HepG2 (cell line): ENCODE data around the gene MYL11. TPM values are rescaled to one million over a fixed set of nuclear protein-coding genes. Genes with fewer than 3 reads are reported as not detected.

ENCODE experiments used
- ATAC-seq: fragments of 200-7000 bp; cut with Tn5 transposase; 3 replicates; pipeline ENCODE4 v1.9.1; 2020; ENCODE audit warnings: mild to moderate bottlenecking, moderate library complexity
- BruUV-seq: library from RNA; stranded (reverse); fragments of 400-500 nt; replicated peaks from 2 replicates; lab custom pipeline; 2021; lab: Mats Ljungman, UMichigan
- CTCF ChIA-PET: fragments of 300-600 bp; formaldehyde crosslinking; extraction: SDS; loops from one replicate; lab custom pipeline; 2021; ENCODE audit warnings: low total read pairs, inconsistent platforms, low intra/inter-chr PET ratio; lab: Yijun Ruan, JAX
- POLR2A ChIA-PET: fragments of 350-600 bp; sonication (Branson Sonifier 250); formaldehyde crosslinking; loops from one replicate; lab custom pipeline; 2020; ENCODE audit warnings: antibody characterized with exemption, inconsistent platforms; lab: Yijun Ruan, JAX
- DNase-seq: peaks from one replicate; pipeline ENCODE4 v3.0.0-alpha.2; 2015; ENCODE audit warnings: low spot score
- FAIRE-seq: peaks from 3 replicates; lab custom pipeline; 2011; peaks lifted over from hg19 to GRCh38; lab: Jason Lieb, UNC
- H2AFZ ChIP-seq: one replicate; pipeline ENCODE4 v1.6.1; 2011; ENCODE audit warnings: low read length, inconsistent platforms
- H3K27ac ChIP-seq: fragments of 300-600 bp; 3 replicates; pipeline ENCODE4 v1.8.0; 2011; ENCODE audit warnings: mixed run types, mild to moderate bottlenecking, mixed read lengths, low read length, inconsistent platforms; ENCODE audit not compliant: insufficient read depth; ENCODE audit errors: extremely low read length
- H3K27me3 ChIP-seq, 2 experiments: fragments of 200-600 bp in 1 of 2; 2 replicates in 1 of 2; 3 replicates in 1 of 2; pipeline versions ENCODE4 v1.6.0 to v1.8.0; 2011; ENCODE audit warnings: low read length in 2 of 2, mild to moderate bottlenecking in 2 of 2, moderate library complexity in 2 of 2, inconsistent platforms in 1 of 2; ENCODE audit not compliant: insufficient read depth in 2 of 2, control insufficient read depth in 1 of 2
- H3K36me3 ChIP-seq, 2 experiments: fragments of 200-600 bp in 1 of 2; replicated peaks in 1 of 2; 2 replicates in 1 of 2; 3 replicates in 1 of 2; pipeline versions ENCODE4 v1.5.1 to v1.8.0; 2011; ENCODE audit warnings: low read length in 2 of 2, inconsistent platforms in 1 of 2; ENCODE audit not compliant: insufficient read depth in 2 of 2, control insufficient read depth in 1 of 2
- H3K4me1 ChIP-seq: 2 replicates; pipeline ENCODE4 v1.5.1; 2012; ENCODE audit warnings: low read length, inconsistent platforms; ENCODE audit not compliant: insufficient read depth
- H3K4me2 ChIP-seq: 2 replicates; pipeline ENCODE4 v1.6.0; 2011; ENCODE audit warnings: low read depth, low read length, inconsistent platforms
- H3K4me3 ChIP-seq, 3 experiments: fragments of 200-600 bp in 1 of 3; sonication (generic), shearing (Covaris generic) in 1 of 3; replicated peaks in 1 of 3; 2 replicates each; pipeline ENCODE4 v1.5.1; 2011 to 2016; ENCODE audit warnings: low read length in 3 of 3, inconsistent platforms in 2 of 3, low read depth in 2 of 3, mild to moderate bottlenecking in 2 of 3, control low read depth in 1 of 3, mixed read lengths in 1 of 3; ENCODE audit not compliant: insufficient read depth in 1 of 3
- H3K79me2 ChIP-seq: one replicate; pipeline ENCODE4 v1.6.1; 2011; ENCODE audit warnings: low read length, inconsistent platforms; ENCODE audit not compliant: insufficient read depth
- H3K9ac ChIP-seq: 2 replicates; pipeline ENCODE4 v1.6.0; 2011; ENCODE audit warnings: mild to moderate bottlenecking, low read depth, low read length, inconsistent platforms; ENCODE audit not compliant: insufficient read depth
- H3K9me3 ChIP-seq: 2 replicates; pipeline ENCODE4 v1.5.1; 2012; ENCODE audit warnings: mild to moderate bottlenecking, low read length
- H4K20me1 ChIP-seq: 2 replicates; pipeline ENCODE4 v1.6.0; 2011; ENCODE audit warnings: inconsistent platforms, mild to moderate bottlenecking, low read length, moderate library complexity; ENCODE audit not compliant: insufficient read depth
- RBFOX2 ChIP-seq: fragments of 200-400 bp; formaldehyde crosslinking; IDR thresholded peaks from 2 replicates; pipeline ENCODE4 v1.6.1; 2017; ENCODE audit warnings: low read depth, mild to moderate bottlenecking, low read length
- TBX3 ChIP-seq: fragments of 450-650 bp; IDR thresholded peaks from 2 replicates; pipeline ENCODE4 v1.6.1; 2017; ENCODE audit warnings: antibody characterized with exemption, mild to moderate bottlenecking, inconsistent platforms, borderline replicate concordance
- ZNF770 ChIP-seq: sonication (generic); formaldehyde crosslinking; IDR thresholded peaks from 2 replicates; pipeline ENCODE4 v1.5.0; 2020; ENCODE audit warnings: mild to moderate bottlenecking, missing genetic modification reagents
- WGBS: methylation state at CpG from one replicate; pipeline ENCODE4 v1.1.6; 2017; ENCODE audit warnings: low lambda C conversion rate; 5-methylcytosine and 5-hydroxymethylcytosine counted together
- in situ Hi-C: cut with HindIII; loops from 2 replicates; pipeline ENCODE4 v1.10.0; 2017; ENCODE audit warnings: low pct_unique_long_range_greater_than_20kb; ENCODE audit not compliant: extremely low pct_ligation_motif_present
- intact Hi-C: fragments of 100-400 bp; cut with micrococcal nuclease; formaldehyde crosslinking; loops from one replicate; pipeline ENCODE4 v1.10.0; 2022; ENCODE audit not compliant: unreplicated experiment
- polyA plus RNA-seq, 8 experiments: library from polyadenylated mRNA; depleted of rRNA in 3 of 8; stranded (reverse) in 7 of 8; unstranded in 1 of 8; fragments of >200 nt; fragmentation: Illumina TruSeq in 4 of 8; extraction: Trizol in 4 of 8; gene quantifications; 2 replicates each; pipeline versions ENCODE4 v1.2.1 to v1.2.3, GENCODE V29; 2011 to 2016; ENCODE audit warnings: low read depth in 4 of 8, missing spikeins in 1 of 8, mixed read lengths in 1 of 8; ENCODE audit not compliant: insufficient read depth in 1 of 8
- total RNA-seq, 5 experiments: library from RNA; depleted of rRNA; stranded (reverse); fragments of >200 nt; fragmentation: Illumina TruSeq; extraction: Trizol; gene quantifications; 2 replicates each; pipeline ENCODE4 v1.2.3, GENCODE V29; 2016; ENCODE audit warnings: low read depth in 1 of 5

MYL11 gene
- total and polyA plus RNA-seq, 2 of the 13 experiments (the other 11 are each of a cell fraction or from before 2014, with no cell fraction given) = not detected

- intact Hi-C loops (no loop called here), in situ Hi-C loops (no loop called here)
- Histone ChIP-seq H2AFZ (no peak overlapping the region), H3K9me3 (no peaks in the 10 kb centered on the region), H3K4me1 (peaks cover 60% of the 10 kb centered on the region), H3K27ac (no peak overlapping the region), H3K4me3 (no peak overlapping the region), H3K4me2 (no peak overlapping the region), H4K20me1 (no peaks in the 10 kb centered on the region; the same call in 1 of the 2 replicates), H3K27me3 (no peaks in the 10 kb centered on the region), H3K79me2 (peaks cover 17% of the 10 kb centered on the region), H3K36me3 (peaks cover 3 to 17% of the 10 kb centered on the region in 2 experiments; a peak in 4 of 5 replicates), H3K9ac (no peak overlapping the region)
- FAIRE-seq (no peak), ATAC-seq (no peak), DNase-seq (no peak)
- POLR2A ChIA-PET = interaction anchor here (2.9 kb wide), 1 partner anchor 10 kb away, joined by 16 read pairs; the partner anchor contains the start of gene ZNF771
- no TSS peak for BruUV-seq
- WGBS = 98% methylated on average over 28 of the region's 42 CpGs
- TF ChIP-seq RBFOX2 (peak; percentile 13), TBX3 (no peak), ZNF770 (CRISPR knock-in tag) (no peak)
- CTCF ChIA-PET = no interaction called here
These were observed 23.4 kb downstream of the MYL11 start for GRCh38 chr16:30397776-30398660.
